DOHH2 (cell line): Measurements from ENCODE around the gene MAPK8IP2.

Source experiments
- H3F3A ChIP-seq: fragments of 200-600 bp; sonication (generic), shearing (Covaris generic); 2 replicates; pipeline ENCODE4 v1.6.0; 2016; ENCODE audit warnings: antibody characterized with exemption, mild to moderate bottlenecking; ENCODE audit not compliant: control insufficient read depth, insufficient read depth
- H3K27ac ChIP-seq: fragments of 200-600 bp; sonication (generic); 2 replicates; pipeline ENCODE4 v1.5.1; 2014; ENCODE audit warnings: low read depth, mild to moderate bottlenecking, low read length, moderate library complexity
- H3K27me3 ChIP-seq: fragments of 200-600 bp; sonication (generic); 2 replicates; pipeline ENCODE4 v1.6.1; 2014; ENCODE audit warnings: mild to moderate bottlenecking, low read length, mixed read lengths; ENCODE audit not compliant: control insufficient read depth
- H3K36me3 ChIP-seq: fragments of 200-600 bp; sonication (generic); 2 replicates; pipeline ENCODE4 v1.6.1; 2014; ENCODE audit warnings: mild to moderate bottlenecking, low read length, moderate library complexity, mixed read lengths; ENCODE audit not compliant: control insufficient read depth
- H3K4me1 ChIP-seq: fragments of 200-600 bp; sonication (generic); 2 replicates; pipeline ENCODE4 v1.6.1; 2014; ENCODE audit warnings: mild to moderate bottlenecking, low read length, mixed read lengths; ENCODE audit not compliant: control insufficient read depth
- H3K4me2 ChIP-seq: fragments of 200-600 bp; sonication (generic); 2 replicates; pipeline ENCODE4 v1.6.0; 2014; ENCODE audit warnings: mild to moderate bottlenecking, low read length, moderate library complexity
- H3K4me3 ChIP-seq: fragments of 200-600 bp; sonication (generic); 2 replicates; pipeline ENCODE4 v1.5.1; 2014; ENCODE audit warnings: mild to moderate bottlenecking, low read length, mixed read lengths
- H3K79me2 ChIP-seq: fragments of 200-600 bp; sonication (generic); 2 replicates; pipeline ENCODE4 v1.6.1; 2014; ENCODE audit warnings: mild to moderate bottlenecking, low read length, mixed read lengths; ENCODE audit not compliant: control insufficient read depth
- H3K9me2 ChIP-seq: fragments of 200-600 bp; sonication (generic); replicated peaks from 2 replicates; pipeline ENCODE4 v1.6.1; 2014; ENCODE audit warnings: mild to moderate bottlenecking, low read length, mixed read lengths; ENCODE audit not compliant: control insufficient read depth
- H3K9me3 ChIP-seq: fragments of 200-600 bp; sonication (generic); 2 replicates; pipeline ENCODE4 v1.6.1; 2014; ENCODE audit warnings: antibody characterized with exemption, low read length, mixed read lengths; ENCODE audit not compliant: control insufficient read depth, insufficient read depth
- H4K20me1 ChIP-seq: fragments of 200-600 bp; sonication (generic); 2 replicates; pipeline ENCODE4 v1.6.0; 2014; ENCODE audit warnings: low read depth, mild to moderate bottlenecking, antibody characterized with exemption, low read length, moderate library complexity; ENCODE audit not compliant: control insufficient read depth, insufficient read depth
- EZH2phosphoT487 ChIP-seq: fragments of 200-600 bp; sonication (generic); IDR thresholded peaks from 2 replicates; pipeline ENCODE4 v1.6.1; 2017; ENCODE audit warnings: borderline replicate concordance, mild to moderate bottlenecking, antibody characterized with exemption, low read length, moderate library complexity, mixed read lengths
- TF ChIP-seq, protein P1 (sequence below): fragments of 200-600 bp; sonication (generic); IDR thresholded peaks from one replicate; pipeline ENCODE4 v1.5.1; 2014; ENCODE audit warnings: antibody characterized with exemption, mild to moderate bottlenecking, low read depth, low read length; ENCODE audit not compliant: poor library complexity, severe bottlenecking

Gene MAPK8IP2

DNA sequence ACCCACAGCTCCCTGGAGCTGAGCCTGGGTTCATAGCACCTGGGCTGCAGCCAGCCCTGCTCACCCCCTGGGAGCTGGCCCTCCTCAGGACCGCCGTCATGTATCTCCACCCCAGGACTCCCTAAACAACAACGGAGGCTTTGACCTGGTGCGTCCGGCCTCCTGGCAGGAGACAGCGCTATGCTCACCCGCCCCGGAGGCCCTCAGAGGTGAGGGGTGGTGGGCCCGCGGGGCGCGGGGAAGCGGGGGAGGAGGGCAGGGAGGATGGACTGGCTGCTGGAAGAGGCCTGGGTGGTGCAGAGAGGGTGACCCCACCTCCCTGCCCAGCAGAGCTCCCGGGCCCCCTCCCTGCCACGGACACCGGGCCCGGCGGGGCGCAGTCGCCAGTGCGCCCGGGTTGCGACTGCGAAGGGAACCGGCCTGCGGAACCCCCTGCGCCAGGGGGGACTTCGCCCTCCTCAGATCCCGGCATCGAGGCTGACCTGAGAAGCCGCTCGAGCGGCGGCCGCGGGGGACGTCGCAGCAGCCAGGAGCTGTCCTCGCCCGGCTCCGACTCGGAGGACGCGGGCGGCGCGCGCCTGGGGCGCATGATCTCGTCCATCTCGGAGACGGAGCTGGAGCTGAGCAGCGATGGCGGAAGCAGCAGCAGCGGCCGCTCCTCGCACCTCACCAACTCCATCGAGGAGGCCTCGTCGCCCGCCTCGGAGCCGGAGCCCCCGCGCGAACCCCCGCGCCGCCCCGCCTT is 3.1 kb downstream of the MAPK8IP2 start:
- Histone ChIP-seq H3K27ac (no peak overlapping the region), H3K4me2 (no peak overlapping the region), H3K9me3 (no peaks in the 10 kb centered on the region), H3F3A (0 out of 2 replicates have a peak, but pooled peaks cover 6% of the 10 kb centered on the region), H3K36me3 (no peaks in the 10 kb centered on the region), H3K27me3 (peaks cover 38% of the 10 kb centered on the region), H3K79me2 (no peaks in the 10 kb centered on the region), H3K4me3 (no peak overlapping the region), H3K4me1 (peaks cover 7% of the 10 kb centered on the region), H3K9me2 (no peaks in the 10 kb centered on the region), H4K20me1 (no peaks in the 10 kb centered on the region)
- no peak for TF ChIP-seq EZH2phosphoT487
- TF ChIP-seq, protein P1, sequence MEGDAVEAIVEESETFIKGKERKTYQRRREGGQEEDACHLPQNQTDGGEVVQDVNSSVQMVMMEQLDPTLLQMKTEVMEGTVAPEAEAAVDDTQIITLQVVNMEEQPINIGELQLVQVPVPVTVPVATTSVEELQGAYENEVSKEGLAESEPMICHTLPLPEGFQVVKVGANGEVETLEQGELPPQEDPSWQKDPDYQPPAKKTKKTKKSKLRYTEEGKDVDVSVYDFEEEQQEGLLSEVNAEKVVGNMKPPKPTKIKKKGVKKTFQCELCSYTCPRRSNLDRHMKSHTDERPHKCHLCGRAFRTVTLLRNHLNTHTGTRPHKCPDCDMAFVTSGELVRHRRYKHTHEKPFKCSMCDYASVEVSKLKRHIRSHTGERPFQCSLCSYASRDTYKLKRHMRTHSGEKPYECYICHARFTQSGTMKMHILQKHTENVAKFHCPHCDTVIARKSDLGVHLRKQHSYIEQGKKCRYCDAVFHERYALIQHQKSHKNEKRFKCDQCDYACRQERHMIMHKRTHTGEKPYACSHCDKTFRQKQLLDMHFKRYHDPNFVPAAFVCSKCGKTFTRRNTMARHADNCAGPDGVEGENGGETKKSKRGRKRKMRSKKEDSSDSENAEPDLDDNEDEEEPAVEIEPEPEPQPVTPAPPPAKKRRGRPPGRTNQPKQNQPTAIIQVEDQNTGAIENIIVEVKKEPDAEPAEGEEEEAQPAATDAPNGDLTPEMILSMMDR = no peak

- no peaks in the 10 kb centered on the region for H4K20me1 ChIP-seq
- H3K27me3 ChIP-seq = peaks cover 45% of the 10 kb centered on the region
- no peak overlapping the region for H3K4me3 ChIP-seq
- H3F3A ChIP-seq = 0 out of 2 replicates have a peak, but pooled peaks cover 6% of the 10 kb centered on the region
- no peak overlapping the region for H3K4me2 ChIP-seq
- H3K36me3 ChIP-seq = no peaks in the 10 kb centered on the region
- no peaks in the 10 kb centered on the region for H3K9me3 ChIP-seq
- TF ChIP-seq, protein P1 = no peak
- TF ChIP-seq EZH2phosphoT487 = no peak
- H3K9me2 ChIP-seq = no peaks in the 10 kb centered on the region
- peaks cover 7% of the 10 kb centered on the region for H3K4me1 ChIP-seq
- H3K79me2 ChIP-seq = no peaks in the 10 kb centered on the region
- no peak overlapping the region for H3K27ac ChIP-seq
Measured at GRCh38 chr22:50604256-50605001, 3.8 kb downstream of the MAPK8IP2 start.

GRCh38 chr22:50605002-50605612 is 4.5 kb downstream of the MAPK8IP2 start:
- Histone ChIP-seq H3K79me2 (no peaks in the 10 kb centered on the region), H3K9me2 (no peaks in the 10 kb centered on the region), H3K27me3 (peaks cover 47% of the 10 kb centered on the region), H4K20me1 (no peaks in the 10 kb centered on the region), H3K9me3 (no peaks in the 10 kb centered on the region), H3K4me1 (peaks cover 7% of the 10 kb centered on the region), H3K4me2 (no peak overlapping the region), H3K36me3 (no peaks in the 10 kb centered on the region), H3K27ac (no peak overlapping the region), H3K4me3 (no peak overlapping the region), H3F3A (0 out of 2 replicates have a peak, but pooled peaks cover 6% of the 10 kb centered on the region)
- TF ChIP-seq EZH2phosphoT487 = no peak
- TF ChIP-seq, protein P1 = no peak
